IPS DF 6.9 (cell line): ENCODE results near the gene CCDC148.
A peak's percentile ranks its signal among the peaks of the same experiment; 100 is the strongest.

ENCODE experiments used
- DNase-seq: peaks from one replicate; pipeline ENCODE4 v3.0.0-alpha.2; 2013; ENCODE audit warnings: low read depth, low spot score
- H3K27ac ChIP-seq: one replicate; pipeline ENCODE4 v1.5.1; 2013; ENCODE audit warnings: low read length, control low read depth
- H3K27me3 ChIP-seq: 2 replicates; pipeline ENCODE4 v1.6.1; 2013; ENCODE audit warnings: mild to moderate bottlenecking, low read length; ENCODE audit not compliant: control insufficient read depth, insufficient read depth
- H3K36me3 ChIP-seq: 2 replicates; pipeline ENCODE4 v1.6.1; 2013; ENCODE audit warnings: low read length; ENCODE audit not compliant: control insufficient read depth, insufficient read depth
- H3K4me1 ChIP-seq: 2 replicates; pipeline ENCODE4 v1.6.1; 2013; ENCODE audit warnings: low read length; ENCODE audit not compliant: control insufficient read depth, insufficient read depth
- H3K4me3 ChIP-seq: 2 replicates; pipeline ENCODE4 v1.5.1; 2013; ENCODE audit warnings: mild to moderate bottlenecking, low read length
- H3K9me3 ChIP-seq: 2 replicates; pipeline ENCODE4 v1.6.1; 2013; ENCODE audit warnings: low read length, inconsistent platforms; ENCODE audit not compliant: control insufficient read depth, insufficient read depth
- WGBS: extraction: QIAGEN DNeasy Blood & Tissue Kit; methylation state at CpG from one replicate; pipeline ENCODE4 v1.1.7; 2013; ENCODE audit warnings: mixed read lengths, missing lambda C conversion rate; ENCODE audit not compliant: insufficient read length, insufficient coverage; 5-methylcytosine and 5-hydroxymethylcytosine counted together

The CCDC148 gene

DNA sequence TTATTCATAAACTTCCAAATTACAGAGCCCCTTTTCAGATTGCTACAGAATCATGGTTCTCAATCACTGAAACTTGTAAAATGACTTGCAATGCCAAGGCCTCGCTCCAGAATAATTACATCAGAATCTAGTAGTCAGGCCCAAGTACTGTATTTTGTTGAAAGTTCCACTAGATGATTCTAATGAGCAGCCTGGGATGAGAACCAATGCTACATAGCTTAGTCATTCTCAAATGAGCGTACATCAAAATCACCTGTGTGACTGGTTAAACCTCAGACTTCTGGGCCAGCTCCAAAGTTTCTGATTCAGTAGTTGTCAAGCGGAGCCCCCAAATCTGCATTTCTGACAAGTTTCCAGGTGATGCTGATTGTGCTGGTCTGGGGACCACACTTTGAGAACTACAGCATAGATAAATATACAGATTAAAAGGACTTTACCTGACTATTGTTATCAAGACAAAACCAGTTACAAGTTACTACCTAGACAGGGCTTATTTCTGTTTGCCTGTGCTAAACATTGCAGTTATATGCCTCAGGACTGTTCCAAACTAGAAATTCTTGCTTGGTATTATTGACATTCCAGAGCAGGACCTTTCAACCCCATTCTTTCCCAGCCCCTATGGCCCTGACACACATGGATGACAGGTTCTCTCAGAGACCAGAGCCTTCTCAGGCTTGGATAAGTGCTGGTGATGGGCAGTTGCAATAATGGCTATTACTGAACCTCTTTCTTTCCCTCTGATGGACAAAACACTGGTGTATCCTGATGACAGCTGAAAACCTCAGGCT, 271.8 kb downstream of the CCDC148 start:
- Histone ChIP-seq H3K4me1 (peaks cover 4% of the 10 kb centered on the region; the same call in 1 of the 2 replicates), H3K4me3 (no peak overlapping the region), H3K9me3 (no peaks in the 10 kb centered on the region), H3K27me3 (no peaks in the 10 kb centered on the region), H3K27ac (no peak overlapping the region), H3K36me3 (no peaks in the 10 kb centered on the region)
- DNase-seq, result no peak
- no CpG with 5 or more reads among the region's 3 CpGs for WGBS

- Histone ChIP-seq H3K9me3 (no peaks in the 10 kb centered on the region), H3K4me1 (peaks cover 4% of the 10 kb centered on the region; the same call in 1 of the 2 replicates), H3K27me3 (no peaks in the 10 kb centered on the region), H3K4me3 (no peak overlapping the region), H3K27ac (no peak overlapping the region), H3K36me3 (no peaks in the 10 kb centered on the region)
- DNase-seq, result no peak
- no CpG with 5 or more reads among the region's 1 CpG for WGBS
These were observed 272.6 kb downstream of the CCDC148 start for GRCh38 chr2:158184001-158184400.

- H3K27me3 ChIP-seq, result no peaks in the 10 kb centered on the region
- no peaks in the 10 kb centered on the region for H3K36me3 ChIP-seq
- no peaks in the 10 kb centered on the region for H3K9me3 ChIP-seq
- peaks cover 4% of the 10 kb centered on the region; the same call in 1 of the 2 replicates for H3K4me1 ChIP-seq
- no peak overlapping the region for H3K27ac ChIP-seq
- WGBS, result no CpG with 5 or more reads among the region's 3 CpGs
- no peak for DNase-seq
- no peak overlapping the region for H3K4me3 ChIP-seq
These were observed 273.8 kb downstream of the CCDC148 start for GRCh38 chr2:158182676-158183295.

DNA sequence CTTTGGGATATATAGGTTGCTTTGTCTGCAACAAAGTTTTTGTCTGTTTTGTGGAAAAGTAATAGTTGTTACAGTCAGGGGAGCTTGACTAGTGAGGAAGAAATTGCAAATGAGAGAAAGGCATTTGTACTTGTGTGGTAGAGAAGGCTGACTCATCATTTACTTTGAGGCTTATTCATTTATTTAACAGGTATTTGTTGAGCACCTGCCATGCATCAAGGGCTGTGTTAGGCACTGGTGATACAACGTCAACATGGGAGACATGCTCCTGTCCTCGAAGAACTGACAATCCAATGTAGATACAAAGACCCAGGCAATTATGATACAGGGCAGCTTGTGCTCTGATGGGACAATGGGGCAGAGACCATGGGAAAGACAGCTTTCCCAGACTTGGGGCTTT, 275.4 kb downstream of the CCDC148 start:
- Histone ChIP-seq H3K27ac (no peak overlapping the region), H3K36me3 (no peaks in the 10 kb centered on the region), H3K9me3 (no peaks in the 10 kb centered on the region), H3K4me3 (no peak overlapping the region), H3K4me1 (peaks cover 4% of the 10 kb centered on the region; the same call in 1 of the 2 replicates), H3K27me3 (no peaks in the 10 kb centered on the region)
- DNase-seq, result no peak
- no CpG with 5 or more reads among the region's 2 CpGs for WGBS

- DNase-seq, result peak; percentile 13
- Histone ChIP-seq H3K36me3 (no peaks in the 10 kb centered on the region), H3K27me3 (no peaks in the 10 kb centered on the region), H3K4me3 (no peak overlapping the region), H3K4me1 (peaks cover 4% of the 10 kb centered on the region; the same call in 1 of the 2 replicates), H3K27ac (no peak overlapping the region), H3K9me3 (no peaks in the 10 kb centered on the region)
- no CpG with 5 or more reads among the region's 2 CpGs for WGBS
These were observed 276.9 kb downstream of the CCDC148 start for GRCh38 chr2:158179660-158180059.

DNA sequence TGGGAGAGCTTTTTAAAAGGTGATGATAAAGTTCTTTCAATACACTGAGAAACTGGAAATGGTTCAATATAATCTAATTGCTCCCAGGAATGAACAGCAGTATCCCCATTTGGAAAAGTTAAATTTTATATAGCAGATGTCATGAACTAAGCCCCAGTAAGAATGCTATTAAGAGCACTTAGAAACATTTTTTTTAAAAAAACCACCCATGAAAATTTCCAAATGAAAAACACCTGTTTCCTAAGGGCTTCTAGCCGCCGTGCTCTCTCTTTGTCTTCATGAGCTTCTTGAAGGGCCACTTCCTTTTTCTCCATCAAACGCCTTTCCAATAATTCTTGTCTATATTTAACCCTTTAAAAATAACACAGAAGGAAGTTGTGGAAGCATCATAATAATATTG, 277.9 kb downstream of the CCDC148 start:
- WGBS, result no CpG with 5 or more reads among the region's 3 CpGs
- peaks cover 4% of the 10 kb centered on the region; the same call in 1 of the 2 replicates for H3K4me1 ChIP-seq
- no peaks in the 10 kb centered on the region for H3K9me3 ChIP-seq
- no peak for DNase-seq
- H3K36me3 ChIP-seq, result no peaks in the 10 kb centered on the region
- no peak overlapping the region for H3K4me3 ChIP-seq
- no peaks in the 10 kb centered on the region for H3K27me3 ChIP-seq
- H3K27ac ChIP-seq, result no peak overlapping the region

- no peak overlapping the region for H3K4me3 ChIP-seq
- H3K27ac ChIP-seq, result no peak overlapping the region
- H3K9me3 ChIP-seq, result no peaks in the 10 kb centered on the region
- H3K36me3 ChIP-seq, result no peaks in the 10 kb centered on the region
- H3K4me1 ChIP-seq, result no peaks in the 10 kb centered on the region
- DNase-seq, result no peak
- no CpG with 5 or more reads among the region's 5 CpGs for WGBS
- no peaks in the 10 kb centered on the region for H3K27me3 ChIP-seq
These were observed 281.6 kb downstream of the CCDC148 start for GRCh38 chr2:158174956-158175355.

DNA sequence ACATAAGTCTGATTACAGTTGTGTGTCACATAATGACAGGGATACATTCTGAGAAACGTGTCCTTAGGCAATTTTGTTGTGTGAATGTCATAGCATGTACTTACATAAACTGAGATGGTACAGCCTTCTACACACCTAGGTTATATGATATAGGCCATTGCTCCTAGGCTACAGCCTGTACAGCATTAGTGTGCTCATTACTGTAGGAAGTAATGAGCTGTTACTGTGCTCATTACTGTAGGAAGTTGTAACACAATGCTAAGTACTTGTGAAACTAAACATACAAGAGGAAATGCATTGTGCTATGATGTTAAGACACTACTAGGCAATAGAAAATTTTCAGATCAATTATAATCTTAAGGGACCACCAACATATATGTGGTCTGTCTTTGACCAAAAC, 282.1 kb downstream of the CCDC148 start:
- no peak overlapping the region for H3K4me3 ChIP-seq
- no peaks in the 10 kb centered on the region for H3K9me3 ChIP-seq
- H3K27me3 ChIP-seq, result no peaks in the 10 kb centered on the region
- WGBS, result no CpG with 5 or more reads among the region's 1 CpG
- no peaks in the 10 kb centered on the region for H3K4me1 ChIP-seq
- no peak overlapping the region for H3K27ac ChIP-seq
- DNase-seq, result no peak
- no peaks in the 10 kb centered on the region for H3K36me3 ChIP-seq

GRCh38 chr2:158172719-158173118, 283.8 kb downstream of the CCDC148 start:
- no CpG with 5 or more reads among the region's 2 CpGs for WGBS
- no peak for DNase-seq
- no peak overlapping the region for H3K27ac ChIP-seq

GRCh38 chr2:158154596-158154995, 302.0 kb downstream of the CCDC148 start:
- no peaks in the 10 kb centered on the region for H3K4me1 ChIP-seq
- H3K4me3 ChIP-seq, result no peak overlapping the region
- H3K36me3 ChIP-seq, result no peaks in the 10 kb centered on the region
- H3K9me3 ChIP-seq, result no peaks in the 10 kb centered on the region
- H3K27me3 ChIP-seq, result no peaks in the 10 kb centered on the region
- no peak for DNase-seq
- H3K27ac ChIP-seq, result no peak overlapping the region

More at GRCh38 chr2:158172719-158173118, 283.8 kb downstream of the CCDC148 start:
- no peak overlapping the region for H3K4me3 ChIP-seq
- no peaks in the 10 kb centered on the region for H3K9me3 ChIP-seq
- H3K27me3 ChIP-seq, result no peaks in the 10 kb centered on the region
- no peaks in the 10 kb centered on the region for H3K4me1 ChIP-seq
- H3K36me3 ChIP-seq, result no peaks in the 10 kb centered on the region
